Activated CD4-positive, alpha-beta T cell treated with anti-CD3 and anti-CD28 coated beads, Interleukin-10, Interleukin-2, amounts not matched to agents 100 ng/mL and 50 ng/mL, durations not matched to agents 16 hours and 8 hours (primary cell): ENCODE results near the gene C1orf198.

Experiments
- DNase-seq: peaks from one replicate; pipeline ENCODE4 v3.0.0-alpha.2; 2020

Gene C1orf198

GRCh38 chr1:230867903-230868735 lies at the start of gene C1orf198:
C1orf198 (minus strand) TSS chr1:230868521; CDS start chr1:230868512, 9 bp downstream.
- DNase-seq = peak; percentile 79

- DNase-seq = peak; percentile 72
Measured at GRCh38 chr1:230917284-230918135, 49.2 kb upstream of the C1orf198 start.

GRCh38 chr1:230916587-230917283 lies 48.4 kb upstream of the C1orf198 start:
- no peak for DNase-seq

- DNase-seq = no peak
Measured at GRCh38 chr1:230915078-230915477, 46.8 kb upstream of the C1orf198 start.

- DNase-seq = no peak
Measured at GRCh38 chr1:230913496-230913895, 45.2 kb upstream of the C1orf198 start.

GRCh38 chr1:230910755-230911117 lies 42.4 kb upstream of the C1orf198 start:
- no peak for DNase-seq

- no peak for DNase-seq
Measured at GRCh38 chr1:230909974-230910754, 41.8 kb upstream of the C1orf198 start.

GRCh38 chr1:230907472-230908205 lies 39.3 kb upstream of the C1orf198 start:
- no peak for DNase-seq

GRCh38 chr1:230906226-230906625 lies 37.9 kb upstream of the C1orf198 start:
- DNase-seq = no peak

GRCh38 chr1:230905733-230906132 lies 37.4 kb upstream of the C1orf198 start:
- DNase-seq = no peak

GRCh38 chr1:230902349-230902923 lies 34.1 kb upstream of the C1orf198 start:
- no peak for DNase-seq

GRCh38 chr1:230901671-230902070 lies 33.4 kb upstream of the C1orf198 start:
- no peak for DNase-seq

GRCh38 chr1:230900984-230901383 lies 32.7 kb upstream of the C1orf198 start:
- no peak for DNase-seq

- DNase-seq = no peak
Measured at GRCh38 chr1:230899841-230900251, 31.5 kb upstream of the C1orf198 start.

- DNase-seq = no peak
Measured at GRCh38 chr1:230898748-230899147, 30.4 kb upstream of the C1orf198 start.

- no peak for DNase-seq
Measured at GRCh38 chr1:230898144-230898543, 29.8 kb upstream of the C1orf198 start.

- DNase-seq = no peak
Measured at GRCh38 chr1:230896779-230897178, 28.5 kb upstream of the C1orf198 start.

- DNase-seq = no peak
Measured at GRCh38 chr1:230895452-230895851, 27.1 kb upstream of the C1orf198 start.

- DNase-seq = no peak
Measured at GRCh38 chr1:230894664-230895063, 26.3 kb upstream of the C1orf198 start.

- no peak for DNase-seq
Measured at GRCh38 chr1:230894032-230894431, 25.7 kb upstream of the C1orf198 start.

GRCh38 chr1:230892018-230892491 lies 23.7 kb upstream of the C1orf198 start:
- no peak for DNase-seq
